Cerebellar cortex (tissue), 1 donor: Measurements from ENCODE around the gene NOTCH3.
A peak's percentile ranks its signal among the peaks of the same experiment; 100 is the strongest.

Experiments
- DNase-seq: peaks from one replicate; pipeline ENCODE4 v3.0.0-alpha.2; 2015; ENCODE audit warnings: low spot score

Gene NOTCH3

GRCh38 chr19:15161028-15161984, 39.5 kb downstream of the NOTCH3 start:
- no peak for DNase-seq

GRCh38 chr19:15159251-15159650, 41.5 kb downstream of the NOTCH3 start:
- DNase-seq = no peak

- no peak for DNase-seq
Measured at GRCh38 chr19:15156391-15156790, 44.4 kb downstream of the NOTCH3 start.

- no peak for DNase-seq
Measured at GRCh38 chr19:15155296-15155695, 45.5 kb downstream of the NOTCH3 start.

- DNase-seq = peak; percentile 25
Measured at GRCh38 chr19:15154002-15154612, 46.7 kb downstream of the NOTCH3 start.

- DNase-seq = peak; percentile 8
Measured at GRCh38 chr19:15149737-15150136, 51.1 kb downstream of the NOTCH3 start.

- DNase-seq = no peak
Measured at GRCh38 chr19:15147090-15147489, 53.7 kb downstream of the NOTCH3 start.

GRCh38 chr19:15144046-15144646, 56.6 kb downstream of the NOTCH3 start:
- DNase-seq = no peak

GRCh38 chr19:15142313-15142712, 58.5 kb downstream of the NOTCH3 start:
- no peak for DNase-seq

- DNase-seq = no peak
Measured at GRCh38 chr19:15141143-15141542, 59.7 kb downstream of the NOTCH3 start.

GRCh38 chr19:15138427-15138826, 62.4 kb downstream of the NOTCH3 start:
- no peak for DNase-seq

GRCh38 chr19:15137777-15138176, 63.0 kb downstream of the NOTCH3 start:
- no peak for DNase-seq

GRCh38 chr19:15136234-15136954, 64.4 kb downstream of the NOTCH3 start:
- DNase-seq = no peak

- DNase-seq = no peak
Measured at GRCh38 chr19:15129856-15130585, 70.8 kb downstream of the NOTCH3 start.

GRCh38 chr19:15128162-15128770, 72.5 kb downstream of the NOTCH3 start:
- DNase-seq = no peak

- no peak for DNase-seq
Measured at GRCh38 chr19:15126131-15126910, 74.5 kb downstream of the NOTCH3 start.

- DNase-seq = peak; percentile 99
Measured at GRCh38 chr19:15125232-15126067, 75.3 kb downstream of the NOTCH3 start.

- no peak for DNase-seq
Measured at GRCh38 chr19:15124572-15125231, 76.1 kb downstream of the NOTCH3 start.

- DNase-seq = no peak
Measured at GRCh38 chr19:15123900-15124299, 76.9 kb downstream of the NOTCH3 start.
